Amniotic stem cell (primary cell): Measurements from ENCODE around the gene CRADD.

Experiments
- DNase-seq: peaks from one replicate; lab custom pipeline; 2025; lab: John Stamatoyannopoulos, UW

CRADD gene

DNA sequence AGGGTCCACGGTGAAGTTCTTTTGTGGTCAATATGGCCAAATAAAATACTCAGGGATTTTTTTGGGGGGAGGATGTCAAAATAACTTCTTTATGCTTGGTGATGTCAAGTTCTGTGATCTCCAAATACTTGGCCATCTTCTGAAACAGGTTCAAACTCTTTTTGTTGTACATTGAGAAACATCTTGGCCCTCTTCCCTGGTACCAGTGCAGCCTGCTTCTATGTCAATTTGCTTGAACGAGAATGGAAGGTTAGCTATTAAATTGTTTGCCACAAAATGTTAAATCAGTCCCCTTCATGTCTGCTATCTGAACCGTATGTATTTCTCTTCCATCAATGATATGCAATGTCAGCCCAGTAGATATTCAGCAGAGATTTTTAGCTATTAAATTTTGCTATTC, 6.1 kb upstream of the CRADD start:
- no peak for DNase-seq

DNA sequence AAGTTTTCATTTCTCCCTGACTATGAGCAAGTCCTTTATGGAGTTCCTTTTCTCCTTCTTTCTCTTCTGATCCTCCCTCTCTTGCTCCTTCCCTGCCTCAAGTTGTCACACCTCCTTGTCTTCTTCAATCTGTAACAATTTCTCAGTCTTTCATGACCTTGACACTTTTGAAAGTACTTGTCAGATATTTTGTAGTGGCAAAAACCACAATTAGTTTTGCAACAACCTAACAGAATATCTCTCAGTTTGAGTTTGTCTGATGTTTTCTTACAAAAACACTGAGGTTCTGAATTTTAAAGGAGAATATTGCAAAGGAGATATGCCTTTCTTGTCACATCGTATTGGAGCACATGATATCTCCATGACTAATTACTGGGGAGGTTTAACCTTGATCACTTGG, 4.1 kb upstream of the CRADD start:
- DNase-seq, result no peak

DNA sequence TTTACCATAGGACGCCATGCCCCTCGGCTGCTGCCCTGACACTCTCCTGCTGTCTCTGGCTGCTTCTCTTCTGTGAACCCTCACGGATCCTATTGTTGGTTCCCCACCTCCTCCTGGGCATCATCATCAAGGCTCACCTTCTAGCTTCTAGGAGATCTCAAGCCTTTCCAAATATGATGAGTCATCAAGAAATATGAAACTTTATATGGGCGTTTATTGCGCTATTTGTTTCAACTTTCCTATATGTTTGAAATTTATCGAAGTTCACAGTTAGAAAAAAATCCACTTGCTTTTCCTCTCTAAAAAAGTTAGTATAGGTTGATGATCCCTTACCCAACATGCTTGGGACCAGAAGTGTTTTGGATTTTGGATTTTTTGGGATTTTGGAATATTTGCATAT, 2.8 kb upstream of the CRADD start:
- DNase-seq, result no peak

DNA sequence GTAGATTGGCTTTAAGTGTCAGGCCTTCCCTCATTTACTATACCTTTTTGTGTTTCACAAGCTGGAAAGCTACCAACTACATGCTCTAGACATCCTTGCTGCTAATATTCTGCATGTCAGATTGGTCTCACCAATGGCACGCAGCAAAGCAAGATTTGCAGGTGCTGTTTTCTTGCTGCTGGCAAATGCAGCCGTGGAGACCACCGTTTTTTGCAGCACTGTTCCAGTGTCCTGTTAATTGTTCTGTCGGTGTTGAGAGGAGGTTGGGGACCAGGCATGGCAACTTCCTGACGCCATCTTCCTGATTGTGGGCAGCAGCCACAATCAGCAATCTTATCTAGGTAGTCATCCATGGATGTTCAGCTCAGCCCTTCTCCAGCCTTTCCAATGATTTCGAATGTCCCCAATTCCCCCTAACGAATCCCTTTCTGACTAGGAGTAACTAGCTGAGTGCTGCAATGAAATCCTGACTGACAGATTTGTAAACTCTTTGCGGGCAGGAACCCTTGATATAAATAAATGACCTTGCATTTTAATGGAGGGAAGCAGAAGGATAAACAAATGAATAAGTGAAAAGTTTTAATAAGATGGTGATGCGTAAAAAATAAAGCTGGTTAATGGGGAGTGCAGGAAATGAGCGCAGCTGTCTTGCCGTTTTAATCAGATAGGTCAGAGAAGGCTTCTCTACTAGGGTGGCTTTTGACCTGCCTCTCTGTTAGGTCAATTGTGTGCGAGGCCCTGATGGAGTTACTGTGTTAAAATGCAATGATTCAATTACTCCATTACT, 574 bp upstream of the CRADD start:
- DNase-seq, result no peak

DNA sequence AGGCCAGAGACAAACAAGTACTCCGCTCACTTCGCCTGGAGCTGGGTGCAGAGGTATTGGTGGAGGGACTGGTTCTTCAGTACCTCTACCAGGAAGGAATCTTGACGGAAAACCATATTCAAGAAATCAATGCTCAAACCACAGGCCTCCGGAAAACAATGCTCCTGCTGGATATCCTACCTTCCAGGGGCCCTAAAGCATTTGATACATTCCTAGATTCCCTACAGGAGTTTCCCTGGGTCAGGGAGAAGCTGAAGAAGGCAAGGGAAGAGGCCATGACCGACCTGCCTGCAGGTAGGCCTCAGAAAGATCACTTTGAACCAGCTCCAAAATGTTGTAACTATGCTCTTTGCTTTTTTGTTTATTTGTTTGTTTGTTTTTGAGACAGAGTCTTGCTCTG, 1.6 kb downstream of the CRADD start:
- no peak for DNase-seq

DNA sequence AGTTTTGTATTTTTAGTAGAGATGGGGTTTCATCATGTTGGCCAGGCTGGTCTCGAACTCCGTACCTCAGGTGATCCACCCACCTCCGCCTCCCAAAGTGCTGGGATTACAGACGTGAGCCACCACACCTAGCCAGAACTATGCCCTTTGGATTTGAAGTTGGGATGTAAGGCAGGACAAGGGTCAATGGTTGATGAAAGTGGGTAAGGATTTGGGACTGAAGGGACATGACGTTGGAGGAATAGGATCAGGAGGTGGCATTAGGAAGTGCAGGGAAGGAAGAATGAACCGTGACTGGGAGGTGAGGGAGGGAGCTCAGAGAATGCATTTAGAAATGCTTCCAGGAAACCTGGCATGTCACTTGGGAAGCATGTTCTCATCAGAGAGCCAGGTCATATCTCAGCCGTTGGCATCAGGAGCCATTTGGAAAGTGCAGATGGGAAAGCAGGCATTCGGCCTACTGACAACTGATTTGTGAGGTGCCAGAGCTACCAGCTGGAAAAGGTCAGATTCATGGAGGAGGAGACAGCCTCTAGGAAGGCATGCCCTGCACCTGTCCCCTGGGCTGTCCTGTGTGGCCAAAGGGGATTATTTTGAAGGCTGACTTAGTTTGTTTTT, 2.2 kb downstream of the CRADD start:
- no peak for DNase-seq

DNA sequence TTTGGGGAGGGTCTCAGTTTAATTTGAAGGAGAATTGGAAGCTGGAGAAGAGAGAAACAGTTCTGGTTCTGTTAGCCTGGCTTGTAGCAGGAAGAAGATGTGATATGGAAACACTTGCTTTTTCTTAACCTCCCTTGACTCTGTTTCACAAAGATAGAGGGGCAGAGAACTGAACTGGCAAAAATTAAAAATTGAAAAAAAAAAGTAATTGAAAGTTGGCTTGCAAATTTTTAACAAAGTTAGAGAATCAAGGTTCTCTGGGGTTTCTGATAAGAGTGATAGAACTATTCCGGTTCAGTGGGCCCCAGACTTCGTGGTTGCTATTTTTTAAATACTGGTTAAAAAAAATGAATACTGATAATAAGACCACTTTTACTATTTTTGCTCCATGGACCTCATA, 2.8 kb downstream of the CRADD start:
- DNase-seq, result no peak

DNA sequence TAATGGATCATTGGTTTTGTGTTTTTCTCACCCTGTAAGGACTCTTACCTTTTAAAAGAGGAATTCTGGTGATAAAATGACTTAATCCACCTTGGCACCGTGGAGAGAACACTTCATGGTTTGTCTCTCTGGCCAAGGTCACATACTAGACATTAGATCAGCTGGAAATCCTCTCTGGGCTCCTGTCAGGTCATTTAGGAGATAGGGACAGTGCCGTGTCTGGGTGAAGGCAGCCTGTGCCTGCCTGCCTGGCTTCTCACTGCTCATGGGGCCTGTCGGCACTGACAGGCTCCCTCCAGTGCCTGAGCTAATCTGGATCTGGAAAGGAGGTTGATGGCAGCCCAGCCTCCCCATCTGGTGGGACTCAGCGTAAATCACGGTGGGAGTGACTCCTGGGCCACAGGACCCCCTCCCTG, 5.7 kb downstream of the CRADD start:
- DNase-seq, result no peak

DNA sequence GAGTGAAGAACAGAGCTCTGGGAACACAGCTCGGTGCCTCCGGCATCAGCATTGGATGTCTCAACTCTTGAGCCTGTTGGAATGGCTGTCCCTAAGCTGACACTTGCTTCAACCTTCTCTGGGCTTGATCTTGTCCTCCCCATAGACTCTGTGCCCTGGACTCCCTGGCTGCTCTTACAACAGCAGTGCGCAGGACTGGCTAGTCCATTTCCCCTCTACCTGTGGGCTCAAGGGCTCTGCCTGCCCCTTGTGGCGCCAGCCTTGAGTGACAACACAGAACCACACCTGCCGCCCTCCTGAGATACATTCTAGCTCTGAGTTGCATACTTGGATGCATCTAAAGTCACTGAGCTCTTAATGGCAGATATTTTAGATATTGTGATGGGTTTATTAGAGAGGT, 6.2 kb downstream of the CRADD start:
- DNase-seq, result no peak

DNA sequence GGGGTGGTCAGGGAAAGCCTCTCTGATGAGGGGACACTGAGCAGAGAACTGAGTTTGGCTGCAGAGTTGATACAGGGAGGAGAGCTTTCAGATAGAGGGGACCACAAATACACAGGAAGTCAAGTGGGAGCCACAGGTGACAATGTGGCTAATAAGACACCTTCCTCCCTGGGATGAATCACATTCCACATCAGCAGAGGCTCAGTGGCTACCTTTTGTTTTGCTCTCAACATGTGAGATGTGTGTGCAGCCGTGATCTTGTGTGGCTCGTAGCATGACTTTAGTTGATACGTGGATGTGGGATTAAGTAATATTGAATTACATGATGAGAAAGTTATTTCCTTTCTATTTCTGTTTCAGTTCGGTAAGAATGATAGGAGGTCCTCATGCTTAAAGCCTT, 7.5 kb downstream of the CRADD start:
- no peak for DNase-seq

DNA sequence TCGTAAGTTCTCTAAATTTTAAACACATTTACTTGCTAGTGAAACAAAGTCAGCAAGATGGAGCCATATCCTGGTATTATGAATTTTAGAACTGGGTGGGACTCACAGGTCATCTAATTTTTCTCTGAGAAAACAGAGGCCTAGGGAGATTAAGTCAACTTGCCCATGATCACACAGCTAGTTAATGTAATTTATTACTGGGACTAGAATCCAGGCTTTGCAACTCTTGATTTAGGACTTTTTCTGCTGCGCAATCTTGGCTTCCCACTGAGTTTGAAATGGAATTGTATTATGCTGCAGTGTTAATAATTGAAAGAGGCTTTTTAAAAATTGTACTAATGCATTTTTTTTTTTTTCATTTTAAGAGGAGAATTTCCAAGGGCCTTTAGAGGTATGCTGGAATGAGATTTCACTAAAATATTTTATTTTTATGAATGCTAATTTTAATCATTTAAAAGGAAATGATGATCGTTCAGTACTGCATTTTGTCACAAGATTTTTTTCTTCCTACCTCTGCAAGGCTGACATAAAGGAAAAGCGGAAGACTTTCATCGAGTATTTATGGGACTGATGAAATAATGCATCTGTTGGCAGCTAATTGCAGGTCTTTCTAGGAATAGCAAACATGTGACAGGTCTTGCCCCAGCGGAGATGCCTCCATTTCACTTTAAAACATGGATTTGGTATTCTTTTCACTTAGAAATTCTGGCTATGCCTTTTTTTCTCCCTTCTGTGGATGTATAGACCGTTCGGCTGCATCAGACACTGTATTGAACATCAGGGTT, 9.6 kb downstream of the CRADD start:
- DNase-seq, result no peak

DNA sequence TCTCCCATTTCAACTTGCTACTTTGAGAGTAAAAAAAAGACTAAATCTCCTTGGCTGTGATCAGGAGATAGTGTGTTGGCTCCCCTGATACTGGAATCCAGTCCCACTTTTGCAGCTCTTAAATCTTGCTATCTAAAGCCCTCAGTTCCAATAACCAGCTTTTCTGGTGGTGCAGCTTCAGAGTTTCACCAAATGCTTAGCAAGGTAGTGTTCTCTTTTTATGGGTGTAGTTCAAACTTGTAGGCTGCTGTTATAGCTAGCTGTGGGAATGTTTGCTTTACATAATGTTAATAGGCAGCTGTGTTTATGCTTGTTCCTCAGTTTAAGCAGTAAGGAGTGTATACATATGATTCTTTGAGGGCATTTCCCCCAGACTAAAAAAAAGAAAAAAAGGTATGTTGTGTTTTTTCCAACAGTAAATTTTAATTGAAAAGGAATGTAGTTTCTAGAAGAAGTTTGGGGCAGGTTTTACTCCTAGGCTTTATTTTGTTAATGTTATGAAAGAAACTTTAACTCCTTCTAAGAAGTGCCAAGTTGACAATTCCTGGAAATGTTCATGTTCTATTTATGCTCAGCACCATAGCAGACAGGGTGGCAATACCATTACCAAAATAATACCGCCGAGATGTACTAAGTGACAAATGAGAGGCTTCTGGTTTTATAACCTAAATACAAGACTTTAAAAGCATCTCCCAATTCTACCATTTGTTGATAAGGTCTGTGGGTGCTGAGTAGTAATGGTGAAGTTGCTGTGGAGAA, 12.1 kb downstream of the CRADD start:
- DNase-seq, result no peak

DNA sequence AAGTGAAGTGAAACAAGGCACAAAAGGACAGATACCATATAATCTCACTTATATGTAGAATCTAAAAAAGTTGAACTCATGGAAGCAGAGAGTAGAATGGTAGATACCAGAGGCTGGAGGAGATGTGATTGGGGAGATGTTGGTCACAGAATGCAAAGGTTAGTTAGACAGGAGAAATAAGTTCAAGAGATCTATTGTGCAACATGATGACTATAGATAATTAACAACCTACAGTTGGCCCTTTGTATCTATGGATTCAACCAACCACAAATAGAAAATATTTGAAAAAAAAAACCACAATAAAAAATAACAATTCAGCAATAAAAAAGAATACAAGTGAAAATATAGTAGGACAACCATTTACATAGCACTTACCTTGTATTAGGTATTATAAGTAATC, 19.3 kb downstream of the CRADD start:
- no peak for DNase-seq

DNA sequence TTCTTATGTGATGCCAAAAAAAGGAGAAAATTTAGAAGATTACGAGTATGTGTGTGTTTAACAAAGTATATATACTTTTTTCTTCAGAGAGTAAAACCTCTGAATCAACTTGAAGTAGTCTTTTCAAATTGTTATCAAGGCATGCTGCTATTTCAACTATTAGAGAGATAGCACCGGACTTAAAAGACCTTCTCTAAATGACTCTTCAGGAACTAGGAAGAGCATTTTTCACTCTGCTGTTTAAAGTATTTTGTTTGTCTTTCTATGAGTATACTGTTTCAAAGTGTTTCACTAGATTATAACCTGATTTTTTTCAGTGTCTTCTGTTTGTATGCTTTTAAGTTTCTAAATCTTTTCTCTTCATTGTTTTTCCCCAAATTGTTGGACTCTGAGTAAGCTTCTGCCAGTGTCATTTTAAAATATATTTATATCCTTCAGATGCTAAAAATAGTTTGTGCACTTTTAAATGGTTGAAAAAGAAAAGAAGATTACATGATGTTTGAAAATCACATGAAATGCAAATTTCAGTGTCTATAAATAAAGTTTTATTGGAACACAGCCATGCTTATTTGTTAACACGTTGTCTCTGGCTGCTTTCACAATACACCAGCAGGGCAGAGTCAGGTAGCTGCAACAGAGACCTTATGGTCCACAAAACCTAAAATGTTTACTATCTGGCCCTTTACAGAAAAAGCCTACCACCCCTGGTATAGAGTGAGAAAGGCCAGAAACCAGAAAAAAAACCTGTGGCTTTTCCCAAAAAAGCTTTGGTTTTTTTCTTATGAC, 21.3 kb downstream of the CRADD start:
- no peak for DNase-seq

DNA sequence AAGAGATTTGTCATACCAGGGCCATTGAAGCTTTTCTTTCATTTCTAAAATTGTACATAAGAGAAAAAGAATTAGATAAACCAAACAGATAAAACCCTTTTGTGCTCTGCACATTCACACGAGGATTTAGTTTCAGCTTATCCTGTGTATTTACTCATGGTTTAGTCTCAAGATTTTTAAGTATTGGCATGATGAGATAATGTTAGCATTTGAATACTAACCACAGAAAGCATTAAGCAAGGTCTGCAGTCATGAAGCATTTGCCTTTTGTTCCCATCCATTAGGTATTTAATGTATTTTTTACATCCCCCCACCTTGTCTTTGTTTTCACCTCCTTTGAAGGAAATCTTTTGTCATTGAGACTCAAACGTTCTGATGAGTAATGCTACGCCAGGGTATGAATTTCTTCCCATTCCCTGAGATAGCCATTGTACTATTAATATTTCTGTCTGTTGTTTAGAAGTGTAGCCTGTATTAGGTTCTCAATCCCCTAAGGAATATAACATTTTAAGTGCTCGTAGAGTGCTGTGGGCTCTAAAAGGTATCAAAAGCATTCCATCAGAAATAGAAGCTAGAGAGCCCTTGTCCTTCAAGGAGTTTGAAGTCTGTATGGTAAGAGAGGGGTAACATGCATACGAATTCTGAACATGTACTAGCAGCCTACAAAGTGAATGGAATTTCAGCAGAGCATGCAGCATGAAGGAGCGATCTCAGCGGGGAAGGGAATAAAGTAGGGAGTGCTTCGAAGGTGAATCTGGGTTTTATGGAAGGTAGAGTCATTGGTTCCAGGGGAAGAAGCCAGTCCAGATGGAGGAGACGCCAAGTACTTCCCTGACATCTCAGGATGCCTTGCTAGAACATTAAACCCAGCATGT, 22.3 kb downstream of the CRADD start:
- no peak for DNase-seq

DNA sequence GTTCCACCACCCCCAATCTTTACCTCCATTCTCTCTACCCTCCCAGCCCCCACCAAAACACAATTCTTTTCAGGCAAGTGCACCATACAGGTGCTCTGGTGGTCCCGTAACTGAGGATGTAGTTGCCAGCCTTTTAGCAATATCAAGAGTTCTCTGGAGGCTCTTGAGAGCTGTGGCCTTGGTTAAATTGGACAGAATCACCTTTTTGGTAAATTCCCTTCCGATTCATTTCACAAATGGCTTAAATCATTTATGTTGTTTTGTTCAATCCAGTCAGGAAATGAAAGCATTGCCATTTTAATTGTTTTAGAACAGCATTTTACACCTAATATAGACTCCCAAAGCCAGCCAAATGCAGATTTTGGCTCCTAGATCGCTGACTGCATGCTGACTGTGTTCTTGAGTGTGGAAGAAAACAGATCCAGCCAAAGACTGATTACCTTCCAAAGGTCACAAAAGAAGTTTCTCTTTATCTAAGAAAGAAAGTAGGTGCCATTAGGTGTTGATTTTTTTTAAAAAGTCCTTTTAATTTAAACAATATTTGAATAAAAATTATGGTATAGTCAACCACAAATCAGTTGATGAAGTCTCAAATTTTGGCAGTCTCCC, 25.6 kb downstream of the CRADD start:
- DNase-seq, result no peak

DNA sequence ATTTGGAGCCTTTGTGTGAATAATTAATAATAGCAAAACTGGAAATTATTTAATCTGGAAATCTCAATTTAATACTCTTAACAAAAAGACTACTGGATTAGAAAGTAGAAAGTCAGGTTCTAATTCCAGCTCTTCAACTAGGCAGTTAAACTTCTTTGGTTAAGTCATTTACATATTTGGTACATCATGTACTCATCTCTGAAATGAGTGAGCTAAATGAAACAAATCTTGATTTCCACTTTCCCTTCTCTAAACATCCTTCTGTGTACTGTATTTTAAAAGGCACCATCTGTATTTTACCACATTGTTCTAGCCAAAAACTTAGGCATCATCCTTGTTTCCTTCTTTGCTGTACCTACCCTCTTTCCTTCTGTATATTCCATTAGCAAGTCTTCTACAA, 26.9 kb downstream of the CRADD start:
- DNase-seq, result no peak

DNA sequence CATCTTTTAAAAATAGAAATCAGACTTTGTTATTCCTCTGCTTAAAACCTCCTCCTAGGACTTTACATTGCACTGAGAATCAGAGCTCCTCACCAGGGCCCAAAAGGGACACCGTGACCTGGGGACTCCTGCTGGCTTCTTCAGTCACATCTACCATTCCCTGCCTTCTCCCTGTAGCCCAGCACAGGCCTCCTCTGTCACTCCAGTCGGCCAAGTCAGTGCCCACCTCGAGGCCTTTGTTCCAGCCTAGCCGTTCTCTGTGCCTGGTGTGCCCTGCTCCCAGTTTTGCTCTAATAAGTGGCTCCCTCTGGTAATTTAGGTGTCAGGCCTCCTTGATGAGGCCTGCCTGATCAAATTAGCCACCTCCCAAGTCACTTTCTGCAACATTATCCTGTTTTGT, 27.4 kb downstream of the CRADD start:
- no peak for DNase-seq

DNA sequence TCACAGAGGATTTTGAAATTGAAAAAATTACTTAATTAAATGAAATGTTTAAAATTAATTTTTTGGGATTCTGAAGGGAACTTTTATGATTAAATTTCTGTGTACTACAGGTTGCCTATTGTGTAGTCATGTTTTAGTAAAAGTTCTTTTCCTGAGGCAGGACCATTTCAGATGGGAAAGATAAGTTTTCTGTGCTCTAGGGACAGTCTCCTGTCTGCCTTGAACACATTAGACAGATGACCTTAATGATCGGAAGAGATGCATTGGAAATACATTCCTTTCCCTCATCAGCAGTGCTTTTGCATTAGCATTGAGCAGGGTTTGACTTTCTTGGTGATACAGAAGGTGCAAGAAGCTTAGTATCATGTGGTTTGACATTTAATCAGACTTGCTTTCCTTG, 28.1 kb downstream of the CRADD start:
- no peak for DNase-seq

DNA sequence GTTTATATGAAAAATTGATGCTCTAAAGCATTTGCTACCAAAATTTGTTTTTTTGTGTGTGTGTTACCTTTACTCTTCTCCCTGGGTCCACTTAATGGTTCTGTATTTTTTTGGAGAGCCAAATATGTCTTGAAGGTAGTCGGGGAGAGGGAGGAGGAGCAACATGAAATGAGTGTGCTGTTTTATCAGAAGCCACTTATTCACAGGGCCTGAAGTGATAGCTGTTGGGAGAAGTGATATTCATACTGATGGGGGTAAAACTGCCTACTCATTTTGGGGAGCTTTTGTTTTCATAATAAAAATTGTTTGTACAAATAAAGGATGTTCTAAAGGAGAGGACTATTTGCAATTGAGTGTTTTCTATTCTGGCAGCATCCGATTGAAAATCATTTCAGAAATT, 29.2 kb downstream of the CRADD start:
- no peak for DNase-seq
